ENCODE data around the gene GABRD. TPM values are rescaled to one million over a fixed set of nuclear protein-coding genes. Genes with fewer than 3 reads are reported as not detected.

Gene GABRD
- total and polyA plus RNA-seq, 10 of the 15 experiments (the other 5 are each of a cell fraction or from before 2014, with no cell fraction given): not detected

GRCh38 chr1:2070016-2070415 lies 50.9 kb downstream of the GABRD start:
- no TSS peak for BruUV-seq (replicated peaks)
- Histone ChIP-seq H3K4me2 (ENCODE audit: control insufficient read depth, insufficient read depth) (no peak overlapping the region), H3K4me3 (no peak overlapping the region), H4K20me1 (ENCODE audit: control insufficient read depth, insufficient read depth) (no peaks in the 10 kb centered on the region), H2AFZ (ENCODE audit: control insufficient read depth, low read depth, low read length) (no peak overlapping the region), H3K36me3 (ENCODE audit: control insufficient read depth in 2 of 2, insufficient read depth in 2 of 2, low read length in 1 of 2) (no peaks in the 10 kb centered on the region; a peak in 1 of 4 replicates), H3K4me1 (ENCODE audit: control insufficient read depth, insufficient read depth, low read length) (no peaks in the 10 kb centered on the region), H3K27ac (ENCODE audit: control insufficient read depth, insufficient read depth) (no peak overlapping the region), H3K9ac (ENCODE audit: control insufficient read depth, insufficient read depth, low read length) (no peak overlapping the region), H3K79me2 (ENCODE audit: control insufficient read depth, insufficient read depth, low read length) (no peaks in the 10 kb centered on the region), H3K27me3 (replicated peaks in 1 of 2; ENCODE audit: control insufficient read depth in 2 of 2, insufficient read depth in 2 of 2, low read length in 1 of 2) (no peaks in the 10 kb centered on the region), H3K9me3 (replicated peaks; ENCODE audit: control insufficient read depth, insufficient read depth, low read length) (no peaks in the 10 kb centered on the region)
- SMC1A ChIA-PET (ENCODE audit: uncharacterized antibody, unreplicated experiment): no interaction called here
- intact Hi-C loops (cut with micrococcal nuclease; ENCODE audit: unreplicated experiment): no loop called here
- POLR2A ChIA-PET: no interaction called here
- CTCF ChIA-PET: no interaction called here
- ATAC-seq (no peak), FAIRE-seq (no peak), DNase-seq (ENCODE audit: low read depth, low spot score) (no peak)
- in situ Hi-C loops (cut with MboI): no loop called here
- RAD21 ChIA-PET (ENCODE audit: unreplicated experiment): no interaction called here
- TF ChIP-seq EED (IDR thresholded peaks at IDR 0.05; ENCODE audit: low read depth): no peak
- 91% methylated on average over 11 of the region's 11 CpGs for WGBS (ENCODE audit: insufficient coverage, insufficient replicate concordance, low lambda C conversion rate, missing lambda C conversion rate)

DNA sequence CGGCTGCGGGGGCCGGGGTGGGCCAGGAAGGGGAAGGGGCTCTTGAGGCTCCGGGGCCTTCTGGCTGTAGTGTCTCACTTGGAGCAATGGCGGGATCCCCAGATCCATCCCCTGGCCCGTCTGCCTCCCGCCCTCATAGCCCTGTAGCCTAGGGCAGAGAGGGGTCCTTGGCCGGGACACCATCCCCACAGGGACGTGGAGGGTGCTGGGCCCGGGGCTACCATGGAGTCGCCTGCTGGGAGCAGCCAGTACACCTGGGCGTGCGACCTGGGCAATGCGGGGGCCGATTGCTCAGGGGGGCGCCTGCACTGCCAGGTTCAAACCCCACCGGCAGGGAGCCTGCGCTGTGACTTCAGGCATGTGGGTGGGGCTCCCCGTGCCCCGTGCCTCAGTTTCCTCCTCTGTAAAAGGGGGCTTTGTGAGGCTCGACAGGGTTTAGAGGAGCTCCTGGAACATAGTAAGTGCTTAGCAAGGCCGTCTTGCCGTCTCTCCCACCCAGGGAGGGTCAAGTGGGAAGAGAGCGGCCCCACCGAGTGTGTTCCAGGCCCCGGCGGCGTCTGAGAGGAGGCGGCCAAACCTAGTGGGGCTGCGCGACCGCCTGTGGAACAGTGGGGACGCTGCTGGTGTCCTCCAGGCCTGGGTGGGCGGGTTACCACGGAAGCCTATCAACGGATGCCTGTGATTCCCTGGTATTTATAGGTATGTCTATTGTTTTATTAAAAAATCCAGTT lies 51.8 kb downstream of the GABRD start:
- 89% methylated on average over 30 of the region's 36 CpGs for WGBS (ENCODE audit: insufficient coverage, insufficient replicate concordance, low lambda C conversion rate, missing lambda C conversion rate)
- Histone ChIP-seq H3K4me1 (ENCODE audit: control insufficient read depth, insufficient read depth, low read length) (no peaks in the 10 kb centered on the region), H4K20me1 (ENCODE audit: control insufficient read depth, insufficient read depth) (no peaks in the 10 kb centered on the region)

More for the DNA sequence above, 51.8 kb downstream of the GABRD start:
- DNase-seq (ENCODE audit: low read depth, low spot score) (no peak), ATAC-seq (no peak), FAIRE-seq (no peak)
- Histone ChIP-seq H3K27me3 (replicated peaks in 1 of 2; ENCODE audit: control insufficient read depth in 2 of 2, insufficient read depth in 2 of 2, low read length in 1 of 2) (no peaks in the 10 kb centered on the region), H2AFZ (ENCODE audit: control insufficient read depth, low read depth, low read length) (no peak overlapping the region), H3K4me2 (ENCODE audit: control insufficient read depth, insufficient read depth) (no peak overlapping the region), H3K9me3 (replicated peaks; ENCODE audit: control insufficient read depth, insufficient read depth, low read length) (no peaks in the 10 kb centered on the region; the same call in 2 of the 3 replicates), H3K79me2 (ENCODE audit: control insufficient read depth, insufficient read depth, low read length) (no peaks in the 10 kb centered on the region), H3K27ac (ENCODE audit: control insufficient read depth, insufficient read depth) (no peak overlapping the region), H3K9ac (ENCODE audit: control insufficient read depth, insufficient read depth, low read length) (no peak overlapping the region), H3K36me3 (ENCODE audit: control insufficient read depth in 2 of 2, insufficient read depth in 2 of 2, low read length in 1 of 2) (no peaks in the 10 kb centered on the region; a peak in 1 of 4 replicates), H3K4me3 (no peak overlapping the region)
- TF ChIP-seq BMI1 (IDR thresholded peaks at IDR 0.05; ENCODE audit: borderline replicate concordance) (no peak), MEF2A (IDR thresholded peaks at IDR 0.05; ENCODE audit: insufficient read depth, low read depth, low read length) (no peak), YBX1 (IDR thresholded peaks at IDR 0.05) (no peak), NFYB (IDR thresholded peaks at IDR 0.05; ENCODE audit: insufficient read depth, low read depth, low read length) (no peak), PBX3 (IDR thresholded peaks at IDR 0.05; ENCODE audit: insufficient replicate concordance, low read depth, low read length) (no peak), ZNF207 (IDR thresholded peaks at IDR 0.05; ENCODE audit: borderline replicate concordance) (no peak), SPI1 (IDR thresholded peaks at IDR 0.05; ENCODE audit: borderline replicate concordance, insufficient read depth, low read depth, low read length) (no peak), EGR1 (IDR thresholded peaks at IDR 0.05; ENCODE audit: borderline replicate concordance in 1 of 2, low read depth in 2 of 2, low read length in 2 of 2) (no peak), MEF2B (IDR thresholded peaks at IDR 0.05; ENCODE audit: partially characterized antibody, poor library complexity, severe bottlenecking) (no peak), ZNF24 (IDR thresholded peaks at IDR 0.05) (no peak), SMARCA5 (IDR thresholded peaks at IDR 0.05) (no peak), ZZZ3 (IDR thresholded peaks at IDR 0.05; ENCODE audit: control insufficient read depth, insufficient read length, low read depth) (no peak)
- TF ChIP-seq, protein P1, sequence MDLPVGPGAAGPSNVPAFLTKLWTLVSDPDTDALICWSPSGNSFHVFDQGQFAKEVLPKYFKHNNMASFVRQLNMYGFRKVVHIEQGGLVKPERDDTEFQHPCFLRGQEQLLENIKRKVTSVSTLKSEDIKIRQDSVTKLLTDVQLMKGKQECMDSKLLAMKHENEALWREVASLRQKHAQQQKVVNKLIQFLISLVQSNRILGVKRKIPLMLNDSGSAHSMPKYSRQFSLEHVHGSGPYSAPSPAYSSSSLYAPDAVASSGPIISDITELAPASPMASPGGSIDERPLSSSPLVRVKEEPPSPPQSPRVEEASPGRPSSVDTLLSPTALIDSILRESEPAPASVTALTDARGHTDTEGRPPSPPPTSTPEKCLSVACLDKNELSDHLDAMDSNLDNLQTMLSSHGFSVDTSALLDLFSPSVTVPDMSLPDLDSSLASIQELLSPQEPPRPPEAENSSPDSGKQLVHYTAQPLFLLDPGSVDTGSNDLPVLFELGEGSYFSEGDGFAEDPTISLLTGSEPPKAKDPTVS (IDR thresholded peaks at IDR 0.05; ENCODE audit: low read depth, low read length): no peak
- ChIA-PET POLR2A (no interaction called here), CTCF (no interaction called here), SMC1A (ENCODE audit: uncharacterized antibody, unreplicated experiment) (no interaction called here), RAD21 (ENCODE audit: unreplicated experiment) (no interaction called here)
- intact Hi-C loops (cut with micrococcal nuclease; ENCODE audit: unreplicated experiment): no loop called here
- no TSS peak for BruUV-seq (replicated peaks)
- in situ Hi-C loops (cut with MboI): no loop called here

Measured in GM12878 (cell line).